ENCODE data around the gene COPS3.

Gene COPS3

GRCh38 chr17:17214646-17215436 is 66.2 kb downstream of the COPS3 start:
- DNase-seq: no peak

- no peak for DNase-seq
Observed at GRCh38 chr17:17213775-17214174, 67.3 kb downstream of the COPS3 start.

- DNase-seq: no peak
Observed at GRCh38 chr17:17207998-17208397, 73.0 kb downstream of the COPS3 start.

GRCh38 chr17:17206913-17207335 is 74.1 kb downstream of the COPS3 start:
- no peak for DNase-seq

GRCh38 chr17:17206124-17206912 is 74.7 kb downstream of the COPS3 start, which contains the start of gene PLD6:
PLD6 (minus strand) TSS chr17:17206333; CDS start chr17:17206286, 47 bp downstream.
- peak; percentile 98 for DNase-seq

- DNase-seq: peak; percentile 44
Observed at GRCh38 chr17:17205368-17206123, 75.5 kb downstream of the COPS3 start.

GRCh38 chr17:17204635-17205231 is 76.3 kb downstream of the COPS3 start:
- DNase-seq: no peak

- DNase-seq: no peak
Observed at GRCh38 chr17:17204041-17204591, 76.9 kb downstream of the COPS3 start.

- no peak for DNase-seq
Observed at GRCh38 chr17:17203173-17203730, 77.8 kb downstream of the COPS3 start.

GRCh38 chr17:17201907-17202306 is 79.1 kb downstream of the COPS3 start:
- DNase-seq: no peak

GRCh38 chr17:17201271-17201670 is 79.8 kb downstream of the COPS3 start:
- DNase-seq: no peak

- DNase-seq: no peak
Observed at GRCh38 chr17:17200831-17201230, 80.2 kb downstream of the COPS3 start.

- no peak for DNase-seq
Observed at GRCh38 chr17:17200311-17200710, 80.7 kb downstream of the COPS3 start.

- DNase-seq: no peak
Observed at GRCh38 chr17:17198281-17198680, 82.8 kb downstream of the COPS3 start.

- DNase-seq: no peak
Observed at GRCh38 chr17:17196776-17197175, 84.3 kb downstream of the COPS3 start.

Measured in T1000 (cell line).